ENCODE measurements around the gene BMP5. TPM values are rescaled to one million over a fixed set of nuclear protein-coding genes. Genes with fewer than 3 reads are reported as not detected.

BMP5 gene
- polyA plus RNA-seq, 1 experiment: not detected

DNA sequence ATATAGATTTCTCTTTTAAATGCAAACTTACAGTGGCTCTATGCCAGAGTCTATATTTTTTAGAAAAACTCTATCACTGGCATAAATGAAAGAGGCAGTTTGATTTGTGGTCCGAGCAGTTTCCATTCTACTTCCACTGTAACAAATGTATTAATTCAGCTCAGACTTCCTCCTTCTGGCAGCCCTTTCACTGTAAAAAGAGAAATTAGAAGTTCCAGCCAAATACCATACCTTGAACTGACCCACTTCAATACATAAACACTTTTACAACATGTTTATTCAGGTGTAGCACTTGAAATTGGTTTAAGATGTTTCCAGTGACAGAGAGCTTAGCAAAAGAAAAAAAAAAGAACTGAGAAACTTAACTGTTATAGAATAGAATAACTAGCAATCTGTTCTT lies 99.3 kb downstream of the BMP5 start:
- Histone ChIP-seq H3K4me3 (ENCODE audit: low read depth, low read length) (no peak overlapping the region), H3K27me3 (ENCODE audit: control insufficient read depth, insufficient read depth, low read length) (no peaks in the 10 kb centered on the region), H3K36me3 (ENCODE audit: control insufficient read depth, insufficient read depth, low read length) (no peaks in the 10 kb centered on the region)
- TF ChIP-seq, protein P1, sequence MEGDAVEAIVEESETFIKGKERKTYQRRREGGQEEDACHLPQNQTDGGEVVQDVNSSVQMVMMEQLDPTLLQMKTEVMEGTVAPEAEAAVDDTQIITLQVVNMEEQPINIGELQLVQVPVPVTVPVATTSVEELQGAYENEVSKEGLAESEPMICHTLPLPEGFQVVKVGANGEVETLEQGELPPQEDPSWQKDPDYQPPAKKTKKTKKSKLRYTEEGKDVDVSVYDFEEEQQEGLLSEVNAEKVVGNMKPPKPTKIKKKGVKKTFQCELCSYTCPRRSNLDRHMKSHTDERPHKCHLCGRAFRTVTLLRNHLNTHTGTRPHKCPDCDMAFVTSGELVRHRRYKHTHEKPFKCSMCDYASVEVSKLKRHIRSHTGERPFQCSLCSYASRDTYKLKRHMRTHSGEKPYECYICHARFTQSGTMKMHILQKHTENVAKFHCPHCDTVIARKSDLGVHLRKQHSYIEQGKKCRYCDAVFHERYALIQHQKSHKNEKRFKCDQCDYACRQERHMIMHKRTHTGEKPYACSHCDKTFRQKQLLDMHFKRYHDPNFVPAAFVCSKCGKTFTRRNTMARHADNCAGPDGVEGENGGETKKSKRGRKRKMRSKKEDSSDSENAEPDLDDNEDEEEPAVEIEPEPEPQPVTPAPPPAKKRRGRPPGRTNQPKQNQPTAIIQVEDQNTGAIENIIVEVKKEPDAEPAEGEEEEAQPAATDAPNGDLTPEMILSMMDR (IDR thresholded peaks at IDR 0.05; ENCODE audit: insufficient read depth, low read depth, low read length): no peak
- POLR2A ChIA-PET: no interaction called here
- DNase-seq (ENCODE audit: low read depth): no peak
- CTCF ChIA-PET: interaction anchor here (0.7 kb wide), 1 partner anchor 129 kb away, joined by 4 read pairs; no protein-coding TSS in a partner anchor

DNA sequence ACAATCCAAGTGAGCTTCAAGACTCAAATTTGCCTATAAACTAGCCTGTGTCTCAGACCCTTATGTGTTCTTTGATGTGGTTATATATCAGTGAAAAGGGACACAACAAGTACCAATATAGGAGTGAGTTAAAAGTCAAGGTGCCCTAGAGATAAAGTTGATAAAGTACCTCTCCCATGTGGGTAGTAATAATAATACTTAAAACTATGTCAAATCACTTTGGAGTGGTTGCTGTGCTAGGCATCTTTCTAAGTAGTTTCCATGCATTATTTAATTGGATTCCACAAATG lies 100.4 kb downstream of the BMP5 start:
- TF ChIP-seq, protein P1 (IDR thresholded peaks at IDR 0.05; ENCODE audit: insufficient read depth, low read depth, low read length): no peak
- CTCF ChIA-PET: interaction anchor here (0.8 kb wide), 1 partner anchor 13 kb away, joined by 3 read pairs; no protein-coding TSS in a partner anchor
- POLR2A ChIA-PET: no interaction called here

DNA sequence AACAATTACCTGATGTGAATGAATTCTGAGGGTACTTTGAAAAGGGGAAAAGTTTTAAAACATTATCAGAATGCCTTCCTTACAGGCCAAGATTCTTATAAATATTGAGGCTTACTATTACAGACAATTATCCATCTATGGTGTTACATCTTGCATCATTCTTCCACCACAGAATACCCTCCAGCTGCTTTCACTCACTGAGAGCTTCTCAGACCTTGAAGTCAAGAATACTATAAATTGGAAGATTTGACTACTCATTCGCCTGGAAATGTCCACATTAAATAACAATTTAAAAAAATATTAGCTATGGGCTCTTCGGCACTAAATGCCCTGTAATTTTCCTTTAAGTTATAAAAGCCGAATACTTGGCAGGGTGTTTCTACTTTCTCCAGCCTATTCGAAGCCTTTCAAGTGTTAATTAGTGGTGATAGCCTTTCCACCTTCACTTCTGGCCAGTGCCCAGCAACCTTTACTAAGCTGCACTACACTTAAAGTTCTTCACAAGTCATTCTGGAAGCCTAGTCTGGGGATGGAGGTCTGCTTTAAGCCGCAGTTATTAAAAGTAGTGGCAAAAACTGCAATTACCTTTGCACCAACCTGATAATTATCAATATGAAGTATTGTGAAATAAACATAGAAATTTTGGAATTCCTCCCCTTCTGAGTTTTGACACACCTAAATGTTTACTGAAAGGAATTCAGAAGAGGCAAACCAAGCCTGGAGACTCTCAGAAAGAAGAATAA lies 100.9 kb downstream of the BMP5 start:
- ChIA-PET POLR2A (no interaction called here), CTCF (interaction anchor here (0.8 kb wide), 1 partner anchor 14 kb away, joined by 3 read pairs; no protein-coding TSS in a partner anchor)
- Histone ChIP-seq H3K4me3 (ENCODE audit: low read depth, low read length) (no peak overlapping the region), H3K36me3 (ENCODE audit: control insufficient read depth, insufficient read depth, low read length) (no peaks in the 10 kb centered on the region), H3K27me3 (ENCODE audit: control insufficient read depth, insufficient read depth, low read length) (no peaks in the 10 kb centered on the region)
- TF ChIP-seq, protein P1 (IDR thresholded peaks at IDR 0.05; ENCODE audit: insufficient read depth, low read depth, low read length): no peak
- DNase-seq (ENCODE audit: low read depth): no peak

More for the DNA sequence above, 100.4 kb downstream of the BMP5 start:
- no peak overlapping the region for H3K4me3 ChIP-seq (ENCODE audit: low read depth, low read length)
- no peaks in the 10 kb centered on the region for H3K36me3 ChIP-seq (ENCODE audit: control insufficient read depth, insufficient read depth, low read length)
- DNase-seq (ENCODE audit: low read depth): no peak
- no peaks in the 10 kb centered on the region for H3K27me3 ChIP-seq (ENCODE audit: control insufficient read depth, insufficient read depth, low read length)

DNA sequence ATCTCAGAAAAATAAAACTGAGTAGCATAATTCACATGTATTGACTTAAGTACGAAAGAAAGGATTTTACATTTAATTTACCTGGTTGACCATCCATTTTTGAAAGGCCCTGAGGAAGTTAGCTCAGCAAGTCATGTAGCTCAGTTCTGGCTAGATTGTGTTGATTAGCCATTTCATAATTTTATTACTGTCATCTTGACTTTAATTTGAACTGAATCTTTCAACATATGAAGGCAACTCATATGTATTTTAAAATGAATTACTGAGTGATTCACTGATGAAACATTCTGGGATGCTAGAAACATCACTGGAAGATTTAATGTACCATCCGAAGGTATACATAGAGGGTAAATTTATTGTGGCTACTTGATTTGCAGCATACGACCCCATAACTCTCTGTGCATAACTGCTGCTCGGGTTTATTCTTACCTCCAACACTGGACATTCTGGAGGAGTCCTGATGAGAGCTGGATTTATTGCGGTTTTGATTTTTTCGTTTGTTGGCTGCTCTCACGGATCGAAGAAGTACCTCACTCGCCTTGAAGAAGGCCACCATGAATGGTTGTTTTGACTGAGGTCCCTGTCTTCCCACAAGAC lies 101.7 kb downstream of the BMP5 start:
- H3K36me3 ChIP-seq (ENCODE audit: control insufficient read depth, insufficient read depth, low read length): no peaks in the 10 kb centered on the region
- TF ChIP-seq, protein P1 (IDR thresholded peaks at IDR 0.05; ENCODE audit: insufficient read depth, low read depth, low read length): no peak
- H3K4me3 ChIP-seq (ENCODE audit: low read depth, low read length): no peak overlapping the region
- DNase-seq (ENCODE audit: low read depth): no peak
- CTCF ChIA-PET: no interaction called here
- H3K27me3 ChIP-seq (ENCODE audit: control insufficient read depth, insufficient read depth, low read length): no peaks in the 10 kb centered on the region
- POLR2A ChIA-PET: no interaction called here

DNA sequence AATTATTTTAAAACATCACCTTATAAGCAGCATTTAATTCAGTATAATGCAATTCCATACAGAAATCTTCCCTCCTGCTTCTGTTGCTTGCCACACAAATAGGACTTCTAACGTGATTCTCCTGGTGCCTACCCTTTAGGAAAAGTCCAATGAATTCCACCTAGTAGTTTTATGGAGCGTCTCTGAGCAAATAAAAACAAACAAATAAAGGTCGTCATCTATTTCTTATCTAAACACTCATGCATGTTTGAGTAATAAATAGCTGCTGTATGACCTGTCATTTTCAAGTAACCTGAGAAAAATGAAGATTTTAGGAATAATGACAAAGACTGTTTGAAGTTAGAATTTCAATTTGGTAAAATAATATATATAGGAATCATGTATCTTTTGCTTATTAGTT lies 102.7 kb downstream of the BMP5 start:
- no peak for DNase-seq (ENCODE audit: low read depth)
- Histone ChIP-seq H3K36me3 (ENCODE audit: control insufficient read depth, insufficient read depth, low read length) (no peaks in the 10 kb centered on the region), H3K27me3 (ENCODE audit: control insufficient read depth, insufficient read depth, low read length) (no peaks in the 10 kb centered on the region), H3K4me3 (ENCODE audit: low read depth, low read length) (no peak overlapping the region)
- POLR2A ChIA-PET: no interaction called here
- CTCF ChIA-PET: no interaction called here
- TF ChIP-seq, protein P1 (IDR thresholded peaks at IDR 0.05; ENCODE audit: insufficient read depth, low read depth, low read length): no peak

All from BJ (cell line).